A673 (cell line): ENCODE data around the gene RAB15.
"Not testable (repeated sequence)": the region's sequence is repeated elsewhere in the genome, so short reads cannot be mapped to it uniquely, and the experiment has no call there.

Source experiments
- CTCF ChIP-seq: fragments of 300-800, 200-600 bp; sonication (generic); conservative IDR thresholded peaks from 2 replicates; pipeline ENCODE4 v1.5.1; 2017; ENCODE audit warnings: low read depth, mild to moderate bottlenecking, antibody characterized with exemption, low read length, moderate library complexity, mixed read lengths
- EZH2 ChIP-seq: fragments of 200-600 bp; sonication (generic); IDR thresholded peaks from 2 replicates; pipeline ENCODE4 v1.6.1; 2017; ENCODE audit warnings: borderline replicate concordance, low read depth, mild to moderate bottlenecking, mixed read lengths, antibody characterized with exemption, low read length; ENCODE audit not compliant: poor library complexity, severe bottlenecking

- not testable (repeated sequence) for TF ChIP-seq CTCF, EZH2
Measured at GRCh38 chr14:64913477-64913876, 58.7 kb downstream of the RAB15 start.
